ENCODE results near the gene PALLD. TPM values are rescaled to one million over a fixed set of nuclear protein-coding genes. Genes with fewer than 3 reads are reported as not detected.

Gene PALLD
- total and polyA plus RNA-seq, 2 donors (not counting 3 experiments of a cell fraction or from before 2014, with no cell fraction given) = 13.4 to 48.2 TPM

GRCh38 chr4:168502861-168503260, 6.0 kb downstream of the PALLD start:
- Histone ChIP-seq H3K36me3 (ENCODE audit: control insufficient read depth in 2 of 2, extremely low read depth in 1 of 2, insufficient read depth in 2 of 2, low read length in 2 of 2) (no peaks in the 10 kb centered on the region), H3K9me1 (replicated peaks; ENCODE audit: control insufficient read depth, extremely low read depth, insufficient read depth, low read length) (no peaks in the 10 kb centered on the region), H3K4me2 (ENCODE audit: insufficient read depth, low read length) (no peak overlapping the region), H3K4me1 (ENCODE audit: control insufficient read depth, extremely low read depth, insufficient read depth, low read length) (peaks cover 5% of the 10 kb centered on the region), H3K9me3 (replicated peaks; ENCODE audit: control insufficient read depth, insufficient read depth, low read length) (no peaks in the 10 kb centered on the region), H2AFZ (ENCODE audit: low read depth, low read length) (no peak overlapping the region), H4K20me1 (replicated peaks; ENCODE audit: control insufficient read depth, extremely low read depth, insufficient read depth, low read length) (no peaks in the 10 kb centered on the region), H3K27me3 (ENCODE audit: control insufficient read depth in 2 of 2, insufficient read depth in 2 of 2, low read length in 2 of 2) (no peaks in the 10 kb centered on the region), H3K27ac (ENCODE audit: insufficient read depth, low read depth, low read length) (no peak overlapping the region), H3K79me2 (ENCODE audit: control insufficient read depth, insufficient read depth, low read length) (no peaks in the 10 kb centered on the region), H3K9ac (replicated peaks; ENCODE audit: extremely low read depth, insufficient read depth, low read length) (no peak overlapping the region), H3K4me3 (replicated peaks in 1 of 3; ENCODE audit: insufficient read depth in 1 of 3, low read depth in 1 of 3, low read length in 3 of 3) (no peak overlapping the region)
- intact Hi-C loops (cut with micrococcal nuclease) = no loop called here
- no TSS peak for BruUV-seq (replicated peaks)
- POLR2A ChIA-PET = no interaction called here
- CTCF ChIA-PET = interaction anchor here (1.1 to 4.5 kb wide), 3 partner anchors 9 to 15 kb away, joined by 3 to 18 read pairs (median 3); no protein-coding TSS in a partner anchor
- TF ChIP-seq CTCF (IDR thresholded peaks at IDR 0.05; ENCODE audit: extremely low read depth in 1 of 2, insufficient read depth in 1 of 2, low read depth in 1 of 2, low read length in 2 of 2) (no peak), POLR2AphosphoS5 (IDR thresholded peaks at IDR 0.05; ENCODE audit: insufficient read depth, low read depth, low read length) (no peak), MYC (IDR thresholded peaks at IDR 0.05; ENCODE audit: low read depth, low read length) (no peak), MAX (IDR thresholded peaks at IDR 0.05; ENCODE audit: insufficient read depth, insufficient read length) (no peak), JUN (IDR thresholded peaks at IDR 0.05; ENCODE audit: borderline replicate concordance, insufficient read depth, insufficient read length, low read depth) (no peak), GATA2 (IDR thresholded peaks at IDR 0.05; ENCODE audit: insufficient read depth, insufficient read length, low read depth, low read length) (no peak), FOS (IDR thresholded peaks at IDR 0.05; ENCODE audit: borderline replicate concordance, insufficient read depth, low read length) (no peak), POLR2A (IDR thresholded peaks at IDR 0.05; ENCODE audit: low read depth, low read length) (no peak), EZH2 (IDR thresholded peaks at IDR 0.05; ENCODE audit: borderline replicate concordance, low read depth, low read length, severe bottlenecking) (no peak)
- FAIRE-seq = no peak
- dilution Hi-C loops (cut with MboI; ENCODE audit: extremely low pct_ligation_motif_present, low sequenced_read_pairs) = loop anchor here (25.0 kb wide), 1 partner anchor 409 kb away; no protein-coding TSS in a partner anchor
- DNase-seq (ENCODE audit: low read depth, low spot score) = no peak

Measured in endothelial cell of umbilical vein (primary cell).